GM12891 (cell line): ENCODE measurements around the gene NAA15.

Experiments used
- POLR2A ChIP-seq: IDR thresholded peaks from 2 replicates; pipeline ENCODE4 v1.6.1; 2011; ENCODE audit warnings: low read depth, low read length, control low read depth
- POLR2AphosphoS5 ChIP-seq: IDR thresholded peaks from 2 replicates; pipeline ENCODE4 v1.6.1; 2011; ENCODE audit warnings: low read depth, low read length, control low read depth

GRCh38 chr4:139465922-139466321 is 164.6 kb downstream of the NAA15 start:
- TF ChIP-seq POLR2AphosphoS5 (no peak), POLR2A (no peak)
